Measurements from ENCODE around the gene DNAI4. TPM values are rescaled to one million over a fixed set of nuclear protein-coding genes. Genes with fewer than 3 reads are reported as not detected.
"Not testable (repeated sequence)": the region's sequence is repeated elsewhere in the genome, so short reads cannot be mapped to it uniquely, and the experiment has no call there.

DNAI4 gene
- total RNA-seq, 1 donor from 2014 or later: 5.1 TPM

GRCh38 chr1:66791621-66792610 is 132.7 kb downstream of the DNAI4 start:
- Mint-ChIP-seq H3K9me3 (ENCODE audit: unreplicated experiment) (no peaks in the 10 kb centered on the region), H3K27me3 (ENCODE audit: unreplicated experiment) (peaks cover 3% of the 10 kb centered on the region), H3K4me3 (ENCODE audit: unreplicated experiment) (no peak overlapping the region), H3K27ac (ENCODE audit: unreplicated experiment) (no peak overlapping the region), H3K36me3 (ENCODE audit: low read depth, unreplicated experiment) (no peaks in the 10 kb centered on the region), H3K4me1 (ENCODE audit: unreplicated experiment) (no peaks in the 10 kb centered on the region)
- no peak for TF ChIP-seq CTCF (IDR thresholded peaks at IDR 0.05; ENCODE audit: unreplicated experiment)
- no peak for DNase-seq (ENCODE audit: low spot score)

DNA sequence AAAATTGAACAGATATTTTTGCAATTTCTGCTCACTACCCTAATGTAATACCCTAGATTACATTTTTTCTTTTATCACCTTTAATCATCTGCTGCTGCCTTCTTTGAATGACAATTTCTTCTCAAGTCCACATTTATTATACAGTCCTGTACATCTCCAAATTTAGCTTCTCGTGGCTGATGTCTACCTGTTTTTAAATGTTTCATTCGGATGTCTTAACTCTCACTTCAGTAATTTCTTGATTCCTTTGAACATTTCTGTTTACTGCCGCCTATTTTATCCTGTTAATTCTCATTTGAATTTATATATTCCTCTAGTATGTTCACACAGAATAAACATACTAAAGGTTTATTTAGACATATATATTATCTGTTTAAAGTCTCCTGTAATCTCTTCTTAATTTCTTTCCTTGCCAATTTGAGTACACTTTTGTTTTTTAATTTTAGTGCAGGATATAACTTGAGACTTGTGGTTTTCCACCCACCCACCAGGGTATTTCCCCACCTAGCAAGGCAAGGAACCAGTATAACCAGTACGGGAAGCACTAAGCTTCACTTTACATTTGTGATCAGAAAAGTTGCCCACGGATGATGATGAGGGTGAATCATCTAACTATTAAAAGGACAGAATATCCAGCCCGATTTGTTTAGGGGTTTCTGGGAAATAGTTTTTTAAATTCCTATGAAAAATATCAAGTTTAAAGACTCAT is 136.3 kb downstream of the DNAI4 start:
- no peak for DNase-seq (ENCODE audit: low spot score)
- Mint-ChIP-seq H3K27ac (ENCODE audit: unreplicated experiment) (no peak overlapping the region), H3K4me1 (ENCODE audit: unreplicated experiment) (no peaks in the 10 kb centered on the region), H3K27me3 (ENCODE audit: unreplicated experiment) (peaks cover 3% of the 10 kb centered on the region), H3K36me3 (ENCODE audit: low read depth, unreplicated experiment) (no peaks in the 10 kb centered on the region), H3K4me3 (ENCODE audit: unreplicated experiment) (no peak overlapping the region), H3K9me3 (ENCODE audit: unreplicated experiment) (no peaks in the 10 kb centered on the region)
- no peak for TF ChIP-seq CTCF (IDR thresholded peaks at IDR 0.05; ENCODE audit: unreplicated experiment)

DNA sequence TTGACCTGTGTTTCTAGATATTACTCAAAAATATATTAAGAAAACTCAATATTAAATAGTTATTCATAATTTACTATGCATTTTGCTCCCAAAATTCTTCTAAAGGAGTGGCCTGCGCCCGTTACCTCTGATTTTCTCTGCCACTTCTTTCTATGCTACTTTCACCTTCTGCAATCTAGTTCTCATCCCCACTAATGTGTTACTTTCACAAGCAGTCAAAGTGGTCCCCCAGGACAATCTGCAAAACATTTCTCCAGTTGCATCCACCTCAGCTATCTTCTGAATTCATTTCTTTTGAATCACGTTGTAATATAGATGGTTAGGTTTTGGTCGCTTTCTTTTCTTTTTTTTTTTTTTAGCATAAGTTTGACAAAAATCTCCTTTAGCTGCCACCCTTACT is 137.0 kb downstream of the DNAI4 start:
- no peaks in the 10 kb centered on the region for H3K4me1 Mint-ChIP-seq (ENCODE audit: unreplicated experiment)
- peaks cover 3% of the 10 kb centered on the region for H3K27me3 Mint-ChIP-seq (ENCODE audit: unreplicated experiment)
- H3K9me3 Mint-ChIP-seq (ENCODE audit: unreplicated experiment): no peaks in the 10 kb centered on the region
- no peak for TF ChIP-seq CTCF (IDR thresholded peaks at IDR 0.05; ENCODE audit: unreplicated experiment)
- H3K4me3 Mint-ChIP-seq (ENCODE audit: unreplicated experiment): no peak overlapping the region
- DNase-seq (ENCODE audit: low spot score): no peak
- no peaks in the 10 kb centered on the region for H3K36me3 Mint-ChIP-seq (ENCODE audit: low read depth, unreplicated experiment)
- H3K27ac Mint-ChIP-seq (ENCODE audit: unreplicated experiment): no peak overlapping the region

- not testable (repeated sequence) for H3K27ac Mint-ChIP-seq (ENCODE audit: unreplicated experiment); H3K9me3 Mint-ChIP-seq (ENCODE audit: unreplicated experiment); H3K27me3 Mint-ChIP-seq (ENCODE audit: unreplicated experiment); H3K4me3 Mint-ChIP-seq (ENCODE audit: unreplicated experiment); DNase-seq (ENCODE audit: low spot score); H3K36me3 Mint-ChIP-seq (ENCODE audit: low read depth, unreplicated experiment); H3K4me1 Mint-ChIP-seq (ENCODE audit: unreplicated experiment)
Measured at GRCh38 chr1:66785800-66786199, 138.9 kb downstream of the DNAI4 start.

DNA sequence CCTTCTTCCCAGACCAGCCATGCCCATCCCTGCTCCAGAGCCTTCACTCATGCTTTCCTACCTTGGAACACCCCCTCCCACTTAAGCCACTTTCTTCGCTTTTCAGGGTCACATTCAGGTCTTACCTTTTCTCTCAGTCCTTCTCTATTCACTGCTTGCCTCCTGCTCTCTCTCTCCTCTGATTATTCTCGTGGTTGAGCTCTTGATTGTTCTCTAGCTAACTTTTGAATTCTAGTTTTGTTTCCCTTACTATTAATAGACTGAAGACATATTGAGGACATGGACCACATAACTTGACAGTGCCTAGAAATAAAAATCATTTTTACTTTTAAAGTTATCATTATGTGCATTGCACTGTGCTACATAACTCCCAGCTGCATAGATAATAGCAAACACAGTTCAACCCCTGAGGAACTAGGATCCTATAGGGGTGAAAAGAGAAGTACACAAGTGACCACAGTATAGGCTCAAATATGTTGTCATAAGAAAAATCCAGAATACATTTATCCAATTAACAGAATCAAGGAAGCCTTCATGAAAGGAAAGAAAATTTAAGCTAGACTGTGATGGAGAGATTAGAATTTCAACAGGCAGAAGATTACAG is 145.1 kb downstream of the DNAI4 start:
- Mint-ChIP-seq H3K4me3 (ENCODE audit: unreplicated experiment) (peak overlapping the region; percentile 76), H3K27me3 (ENCODE audit: unreplicated experiment) (peaks cover 6% of the 10 kb centered on the region), H3K36me3 (ENCODE audit: low read depth, unreplicated experiment) (peaks cover 41% of the 10 kb centered on the region), H3K4me1 (ENCODE audit: unreplicated experiment) (no peaks in the 10 kb centered on the region), H3K27ac (ENCODE audit: unreplicated experiment) (no peak overlapping the region), H3K9me3 (ENCODE audit: unreplicated experiment) (peaks cover 17% of the 10 kb centered on the region)
- TF ChIP-seq CTCF (IDR thresholded peaks at IDR 0.05; ENCODE audit: unreplicated experiment): no peak
- no peak for DNase-seq (ENCODE audit: low spot score)
